Gastroesophageal sphincter (tissue), 4 donors: Measurements from ENCODE around the gene PRF1. TPM values are rescaled to one million over a fixed set of nuclear protein-coding genes. Genes with fewer than 3 reads are reported as not detected.

ENCODE experiments used
- ATAC-seq: fragments of 150-250 bp; one replicate; pipeline ENCODE4 v1.9.1; 2016; ENCODE audit warnings: mild to moderate bottlenecking, moderate library complexity
- H3K27ac ChIP-seq, 4 donors: fragments of 200-600 bp; sonication (generic) in 3 of 4; 1 replicate in 3 of 4; 2 replicates in 1 of 4; pipeline ENCODE4 v1.5.1; 2016 to 2019
- H3K27me3 ChIP-seq: fragments of 200-600 bp; sonication (generic); one replicate; pipeline ENCODE4 v1.5.1; 2019
- H3K36me3 ChIP-seq, 2 donors: fragments of 200-600 bp; sonication (generic); one replicate each; pipeline ENCODE4 v1.5.1; 2019; ENCODE audit warnings: control low read depth in 1 of 2
- H3K4me1 ChIP-seq, 3 donors: fragments of 200-600 bp; sonication (generic); 1 replicate in 2 of 3; 2 replicates in 1 of 3; pipeline ENCODE4 v1.5.1; 2016 to 2019; ENCODE audit warnings: control low read depth in 2 of 3
- H3K4me3 ChIP-seq, 2 donors: fragments of 200-600 bp; sonication (generic); one replicate each; pipeline ENCODE4 v1.5.1; 2019; ENCODE audit warnings: mild to moderate bottlenecking in 1 of 2, moderate library complexity in 1 of 2
- H3K9me3 ChIP-seq, 3 donors: fragments of 200-600 bp; sonication (generic); one replicate each; pipeline ENCODE4 v1.5.1; 2017 to 2019; ENCODE audit warnings: control low read depth in 2 of 3
- CTCF ChIP-seq, 4 experiments: fragments of 200-600 bp in 2 of 4; fragments of 450-650 bp in 2 of 4; sonication (generic) in 1 of 4; IDR thresholded peaks; one replicate each; pipeline ENCODE4 v1.5.1; 2017 to 2019; ENCODE audit warnings: antibody characterized with exemption in 4 of 4, mild to moderate bottlenecking in 2 of 4, moderate library complexity in 2 of 4
- EP300 ChIP-seq: sonication (generic); formaldehyde crosslinking; IDR thresholded peaks from one replicate; pipeline ENCODE4 v1.6.1; 2017; ENCODE audit warnings: antibody characterized with exemption, mild to moderate bottlenecking
- POLR2A ChIP-seq, 2 donors: fragments of 450-650 bp; IDR thresholded peaks; one replicate each; pipeline ENCODE4 v1.6.1; 2017; ENCODE audit warnings: antibody characterized with exemption in 2 of 2, mild to moderate bottlenecking in 2 of 2, moderate library complexity in 1 of 2
- POLR2AphosphoS5 ChIP-seq: sonication (generic); formaldehyde crosslinking; IDR thresholded peaks from one replicate; pipeline ENCODE4 v1.6.1; 2017; ENCODE audit warnings: antibody characterized with exemption
- WGBS, 2 donors: methylation state at CpG; one replicate each; pipeline ENCODE4 v1.1.5; 2018; ENCODE audit warnings: low coverage in 1 of 2; 5-methylcytosine and 5-hydroxymethylcytosine counted together
- total RNA-seq, 4 donors: library from RNA; depleted of rRNA; stranded (reverse); fragments of >200 nt; gene quantifications; one replicate each; pipeline ENCODE4 v1.1.0, GENCODE V29; 2016

The PRF1 gene
- total RNA-seq, 4 donors from 2014 or later, result 0.96 to 3.9 (median 2.0) TPM; not detected in 1

GRCh38 chr10:70549351-70549961, 53.1 kb downstream of the PRF1 start:
- peaks cover 0 to 58% of the 10 kb centered on the region in 2 donors for H3K36me3 ChIP-seq
- no peaks in the 10 kb centered on the region for H3K27me3 ChIP-seq
- TF ChIP-seq CTCF (IDR thresholded peaks at IDR 0.05) (no peak), EP300 (no peak), POLR2A (IDR thresholded peaks at IDR 0.05) (no peak), POLR2AphosphoS5 (no peak)
- H3K4me1 ChIP-seq, result peaks cover 0 to 25% (median 0%) of the 10 kb centered on the region in 3 donors
- H3K4me3 ChIP-seq, result no peak overlapping the region
- no peak overlapping the region for H3K27ac ChIP-seq
- H3K9me3 ChIP-seq, result no peaks in the 10 kb centered on the region
- 90 to 94% methylated on average over 2 to 4 of the region's 12 CpGs for WGBS, 2 donors
- ATAC-seq, result no peak

Other genes starting within 250 kb of the PRF1 start
- 10 to 100 TPM in 2 of 4 donors, 1 to 10 TPM in 2; 7.5 to 18.8 (median 10.1) TPM for gene LRRC20, start 220.1 kb downstream of the PRF1 start, total RNA-seq
- 10 to 100 TPM; 83.8 to 93.7 (median 90.6) TPM for gene EIF4EBP2, start 198.6 kb downstream of the PRF1 start, total RNA-seq
- gene NODAL, start 161.1 kb downstream of the PRF1 start, total RNA-seq, result under 1 TPM in 1 of 4 donors, not detected in 3; 0.40 TPM
- gene PALD1, start 124.0 kb downstream of the PRF1 start, total RNA-seq, result 10 to 100 TPM; 12.5 to 19.8 (median 14.7) TPM
- under 1 TPM in 2 of 4 donors, not detected in 2; 0.04 to 0.27 TPM for gene ADAMTS14, start 69.8 kb upstream of the PRF1 start, total RNA-seq
- not detected for gene TBATA, start 182.6 kb upstream of the PRF1 start, total RNA-seq
- 10 to 100 TPM; 23.0 to 28.1 (median 24.4) TPM for gene SGPL1, start 213.2 kb upstream of the PRF1 start, total RNA-seq